HG02840 (cell line): ENCODE data around the gene EDAR.

Experiments used
- ATAC-seq: cut with Tn5 transposase; IDR thresholded peaks from one replicate; pipeline ENCODE4 v1.9.1; 2021; ENCODE audit warnings: mild to moderate bottlenecking, moderate library complexity, moderate number of reproducible peaks; ENCODE audit not compliant: unreplicated experiment, low FRiP score

EDAR gene

DNA sequence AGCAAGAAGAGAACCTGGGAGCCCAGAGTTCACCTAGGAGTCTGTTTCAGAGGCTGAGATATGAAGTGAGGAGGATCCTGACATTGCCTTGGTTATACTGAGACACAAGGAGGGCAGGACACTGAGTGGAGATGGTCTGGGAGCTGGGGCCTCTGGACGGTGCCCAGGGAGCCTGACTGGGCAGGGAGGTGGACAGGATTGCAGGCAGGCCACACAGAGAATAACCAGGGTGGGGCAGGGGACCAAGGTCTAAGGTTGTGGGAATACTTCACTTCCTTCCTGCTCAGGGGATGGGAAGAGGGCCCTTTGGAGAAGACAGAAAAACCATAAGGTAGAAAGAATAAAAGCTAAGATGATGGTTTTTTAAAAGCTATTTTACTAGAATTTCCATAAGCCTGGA, 18.7 kb downstream of the EDAR start:
- no peak for ATAC-seq

DNA sequence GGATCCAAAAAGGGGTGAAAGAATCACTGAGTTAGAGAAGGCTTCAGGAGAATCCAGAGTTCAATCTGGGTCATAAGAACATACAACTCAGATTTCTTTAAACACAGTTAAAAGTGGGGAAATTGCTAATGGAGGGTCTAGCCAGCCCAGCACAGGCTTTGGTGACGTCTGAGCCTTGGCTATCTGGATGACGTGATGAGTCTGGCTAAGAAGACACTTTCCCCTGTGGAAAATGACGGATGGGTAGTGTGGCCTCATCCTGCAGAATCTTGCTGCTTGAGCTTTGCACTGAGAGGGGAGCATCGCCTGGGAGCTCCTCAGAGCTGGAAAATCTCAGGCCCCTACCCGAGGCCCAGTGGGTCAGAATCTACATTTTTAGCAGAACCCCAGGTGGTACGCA, 19.2 kb downstream of the EDAR start:
- no peak for ATAC-seq

DNA sequence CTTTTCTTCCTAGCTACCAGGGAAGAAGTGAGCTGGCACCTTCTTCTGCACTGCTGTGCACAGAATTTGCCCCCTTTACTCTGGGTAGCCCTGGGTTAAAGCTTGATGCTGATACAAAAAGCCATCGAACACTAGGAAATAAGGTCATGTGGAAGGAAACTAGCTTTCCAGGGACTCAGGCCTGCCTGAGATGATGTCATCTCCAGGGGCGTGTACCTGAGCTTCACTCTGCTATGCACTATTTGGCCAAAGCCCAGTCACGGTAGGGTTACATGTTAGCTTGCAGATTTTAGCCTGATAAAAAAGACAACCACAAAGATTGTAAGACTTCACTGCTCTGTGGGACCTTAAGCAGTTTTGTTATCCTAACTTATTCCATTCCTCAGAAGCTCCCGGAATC, 20.4 kb downstream of the EDAR start:
- ATAC-seq: no peak

DNA sequence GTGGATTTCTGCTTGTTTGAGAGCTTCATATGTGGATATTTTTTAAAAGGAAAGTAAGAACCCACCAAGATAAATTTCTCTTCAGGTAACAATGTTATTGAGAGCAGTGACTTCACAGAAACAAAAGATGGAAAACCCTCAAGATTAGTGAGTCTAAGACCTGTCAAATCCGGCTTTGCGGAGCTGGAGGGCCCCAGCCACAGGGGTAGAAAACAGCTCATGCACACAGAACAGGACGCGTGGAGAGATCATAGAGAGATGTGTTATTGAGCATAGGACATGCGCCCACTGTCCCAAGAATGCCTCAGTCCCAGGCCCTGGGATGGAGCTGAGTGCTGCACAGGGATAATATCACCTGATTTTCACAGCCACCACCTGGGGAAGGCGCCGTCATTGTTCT, 21.3 kb downstream of the EDAR start:
- no peak for ATAC-seq

DNA sequence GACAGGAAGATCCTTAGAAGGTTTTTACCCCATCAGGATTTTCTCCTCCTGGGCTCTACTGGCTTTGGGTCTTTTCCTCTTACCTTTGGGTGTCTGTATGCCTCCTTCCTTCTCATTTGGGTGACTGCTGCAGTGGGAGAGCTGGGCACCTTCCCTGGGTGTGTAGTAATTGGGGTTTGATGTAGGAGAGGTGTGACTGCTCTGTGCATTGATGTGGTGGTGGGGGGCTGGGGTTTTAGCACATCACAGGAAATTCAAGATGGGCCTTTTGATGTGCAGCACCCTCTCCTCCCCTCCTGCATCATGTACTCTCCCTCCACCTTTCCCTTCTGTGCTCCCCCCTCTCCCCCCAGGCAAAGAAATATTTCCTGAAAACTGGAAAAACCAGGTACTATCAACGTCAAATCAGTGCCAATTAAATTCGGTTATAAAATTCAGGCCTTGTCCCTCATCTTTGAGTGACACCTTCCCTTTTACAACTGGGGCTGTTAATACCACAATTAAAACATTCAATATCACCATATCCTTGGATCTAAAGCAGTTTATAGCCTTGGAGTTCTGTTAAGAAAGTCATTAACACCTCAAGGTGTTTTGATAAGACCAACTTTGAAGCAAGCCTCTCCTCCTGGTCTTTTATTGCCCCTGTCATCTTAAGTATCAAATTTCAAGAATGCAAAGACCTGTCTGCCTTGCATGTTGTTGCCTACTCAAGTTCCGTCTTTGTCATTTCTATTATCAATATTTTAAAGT, 23.3 kb downstream of the EDAR start:
- ATAC-seq: no peak

DNA sequence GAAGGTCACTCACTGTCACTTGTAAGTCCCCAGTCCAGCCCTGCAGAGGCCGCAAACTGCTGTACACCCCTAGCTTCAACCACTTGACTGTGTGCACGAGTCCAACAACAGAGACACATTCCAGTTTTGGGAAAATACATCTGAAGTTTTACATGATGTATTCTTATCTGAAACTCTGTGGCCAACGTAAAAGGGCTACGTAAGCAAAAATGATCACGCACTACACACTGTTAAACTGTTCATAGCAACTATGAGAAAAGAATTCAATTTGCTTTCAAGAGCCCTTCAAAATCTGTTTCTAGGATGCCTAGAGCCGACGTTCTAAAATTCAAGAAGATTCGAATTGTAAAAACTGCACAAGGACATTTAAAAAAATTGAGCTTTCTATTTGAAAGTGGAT, 26.0 kb downstream of the EDAR start:
- ATAC-seq: no peak

DNA sequence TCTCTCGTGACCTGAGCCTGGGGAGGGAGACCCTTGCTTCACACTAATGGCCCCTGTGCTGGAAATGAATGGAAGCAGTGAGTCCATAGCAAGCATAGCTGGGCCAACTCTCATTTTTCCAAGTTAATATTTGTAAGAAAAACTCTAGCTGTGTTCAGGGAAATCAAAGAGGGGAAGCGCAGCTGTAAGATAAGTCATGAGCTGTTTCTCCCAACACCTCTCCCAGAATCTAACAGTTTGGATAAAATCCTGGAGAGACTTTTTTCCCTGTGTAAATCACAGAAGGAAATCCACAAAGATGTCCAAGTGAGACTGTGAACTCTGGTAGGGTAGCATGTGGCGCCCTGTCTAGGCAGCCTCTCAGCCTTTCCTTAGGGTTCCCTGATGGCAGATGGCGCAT, 27.2 kb downstream of the EDAR start:
- no peak for ATAC-seq

DNA sequence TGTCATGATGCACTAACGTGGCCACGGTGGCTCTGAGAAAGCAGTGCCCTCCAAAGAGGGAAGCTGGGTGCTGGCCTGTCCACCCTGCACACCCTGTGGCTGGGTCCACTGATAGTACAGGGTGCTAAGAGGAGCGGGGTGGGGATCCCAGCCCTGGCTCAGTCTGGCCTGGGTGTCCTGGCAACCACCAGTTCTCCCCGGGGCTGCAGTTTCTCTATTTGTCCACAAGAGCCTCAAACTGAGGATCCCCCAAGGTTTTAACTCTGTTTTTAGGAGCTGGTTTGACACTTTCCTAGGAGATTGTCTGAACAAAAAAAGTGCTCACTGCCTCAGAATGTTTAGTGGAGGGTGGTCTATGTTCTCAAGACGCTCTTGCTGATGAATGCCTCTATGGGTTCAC, 29.0 kb downstream of the EDAR start:
- no peak for ATAC-seq

DNA sequence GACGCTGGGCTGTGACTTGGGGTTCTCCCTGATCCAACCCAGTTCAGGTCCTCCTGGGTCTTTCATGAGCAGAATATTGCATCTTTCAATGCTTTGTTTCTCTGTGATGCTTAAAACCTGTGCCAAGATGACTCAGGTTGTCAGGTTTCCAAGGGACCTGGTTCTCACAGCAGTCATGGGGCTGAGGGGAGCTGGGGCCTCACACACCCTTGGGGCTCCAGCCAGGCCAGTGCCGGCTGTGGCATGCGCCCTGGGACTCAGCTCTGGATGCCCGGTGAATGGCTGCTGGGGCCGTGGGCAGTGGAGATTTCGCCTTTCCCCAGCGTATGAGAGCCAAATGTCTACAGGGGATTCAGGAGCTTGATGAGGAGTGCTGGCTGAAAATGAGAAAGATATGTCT, 29.6 kb downstream of the EDAR start:
- no peak for ATAC-seq

DNA sequence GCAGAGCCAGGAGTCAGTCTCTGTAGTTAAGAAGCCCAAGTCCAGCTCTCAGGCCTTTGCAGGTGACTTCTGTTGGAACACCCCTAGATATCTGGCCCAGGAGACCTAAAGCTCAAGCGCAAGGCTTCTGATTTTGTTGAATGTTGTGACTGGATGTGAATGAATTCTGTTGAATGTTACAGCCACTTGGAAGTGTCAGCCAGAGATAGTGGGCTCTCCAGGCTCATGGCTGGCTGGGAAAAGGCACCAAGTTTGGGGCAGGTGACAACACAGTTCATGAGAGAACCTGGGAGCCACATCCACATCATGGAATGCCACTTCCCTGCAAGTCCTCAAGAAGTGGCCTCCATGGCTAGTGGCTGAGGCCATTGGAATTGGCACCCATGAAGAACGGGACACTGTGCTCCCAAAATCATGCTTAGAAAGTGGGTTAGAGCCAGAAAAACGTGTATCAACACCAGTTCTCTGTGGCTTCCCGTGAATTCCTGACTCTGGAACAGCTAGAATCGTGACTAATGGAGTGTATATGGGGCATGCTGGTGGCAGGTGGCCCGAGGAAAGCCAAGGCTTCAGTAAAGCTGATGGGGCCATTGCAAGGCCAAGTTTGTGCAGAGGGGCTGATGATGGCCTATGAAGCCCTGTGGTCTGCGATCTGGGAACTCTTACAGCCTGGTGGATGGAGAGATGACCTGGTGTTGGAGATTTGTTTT, 30.2 kb downstream of the EDAR start:
- ATAC-seq: no peak

DNA sequence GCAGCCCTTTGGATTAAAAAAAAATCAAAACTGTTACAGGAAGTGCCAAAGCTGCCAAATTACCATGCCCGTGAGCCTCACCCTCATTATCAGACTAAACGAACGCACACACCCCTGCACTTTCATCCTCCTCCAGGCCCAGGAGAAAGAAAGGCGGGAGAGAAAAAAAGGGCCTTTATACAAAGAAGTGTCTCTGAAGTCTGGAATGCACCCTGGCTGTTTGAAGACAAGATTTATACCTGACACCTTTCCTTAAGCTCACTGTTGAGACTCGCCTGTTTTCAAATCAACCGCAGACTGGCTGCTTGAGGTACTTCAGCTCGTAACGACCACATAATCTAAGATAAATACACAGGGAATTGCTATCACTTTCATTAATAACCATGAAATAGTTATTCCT, 31.0 kb downstream of the EDAR start:
- ATAC-seq: no peak

DNA sequence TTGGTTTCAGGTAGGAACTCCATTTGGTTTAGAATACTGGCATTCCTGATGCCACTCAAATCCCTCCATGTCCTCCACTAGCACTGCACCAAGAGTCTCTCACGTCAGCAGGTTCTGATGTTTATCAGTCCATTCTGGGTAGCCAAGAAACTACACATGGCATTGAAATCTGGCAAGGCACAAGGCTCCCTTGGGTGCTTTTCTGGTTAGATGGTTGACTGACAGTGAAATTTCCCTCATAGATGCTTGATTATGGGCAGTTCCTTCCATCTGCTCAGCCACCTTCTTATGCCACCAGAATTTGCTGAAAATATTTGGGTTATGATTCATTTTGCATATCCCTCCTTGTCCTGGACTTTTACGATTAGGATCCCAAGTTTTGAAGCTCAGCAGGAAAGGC, 32.6 kb downstream of the EDAR start:
- ATAC-seq: no peak

DNA sequence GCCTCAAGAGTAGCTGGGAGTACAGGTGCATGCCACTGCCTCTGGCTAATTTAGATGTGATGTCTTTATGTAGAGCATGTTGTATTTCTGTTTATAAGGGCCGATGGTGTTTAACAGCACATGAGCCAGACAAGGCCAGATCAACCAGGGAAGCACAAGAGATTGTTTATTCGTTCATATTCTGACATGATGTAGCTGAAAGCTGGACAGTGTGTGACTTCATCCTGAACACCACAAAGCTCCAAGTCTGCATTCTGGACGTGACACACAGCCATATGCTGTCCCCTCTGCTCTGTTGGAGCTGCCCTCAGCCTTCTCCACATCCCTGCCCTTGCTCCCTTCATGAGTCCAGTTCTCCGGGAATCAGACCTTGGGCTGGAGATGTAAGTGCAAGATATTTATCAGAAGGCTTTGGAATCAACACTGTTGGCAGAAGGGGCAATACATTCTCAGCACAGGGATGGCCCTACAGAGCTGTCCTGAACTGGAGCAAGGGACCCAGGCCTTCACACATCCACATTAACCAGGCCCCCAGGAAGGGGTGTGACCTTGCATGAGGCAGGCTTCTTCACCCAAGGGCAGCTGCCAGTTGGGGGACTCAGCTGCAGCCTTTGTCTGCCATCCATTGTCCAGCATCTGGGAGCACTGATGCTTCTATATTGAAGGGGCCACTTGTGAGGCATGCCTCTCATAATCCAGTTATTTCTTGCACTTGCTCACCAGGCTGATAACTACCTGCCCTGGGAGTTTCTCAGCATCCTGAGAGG, 38.5 kb downstream of the EDAR start:
- no peak for ATAC-seq

DNA sequence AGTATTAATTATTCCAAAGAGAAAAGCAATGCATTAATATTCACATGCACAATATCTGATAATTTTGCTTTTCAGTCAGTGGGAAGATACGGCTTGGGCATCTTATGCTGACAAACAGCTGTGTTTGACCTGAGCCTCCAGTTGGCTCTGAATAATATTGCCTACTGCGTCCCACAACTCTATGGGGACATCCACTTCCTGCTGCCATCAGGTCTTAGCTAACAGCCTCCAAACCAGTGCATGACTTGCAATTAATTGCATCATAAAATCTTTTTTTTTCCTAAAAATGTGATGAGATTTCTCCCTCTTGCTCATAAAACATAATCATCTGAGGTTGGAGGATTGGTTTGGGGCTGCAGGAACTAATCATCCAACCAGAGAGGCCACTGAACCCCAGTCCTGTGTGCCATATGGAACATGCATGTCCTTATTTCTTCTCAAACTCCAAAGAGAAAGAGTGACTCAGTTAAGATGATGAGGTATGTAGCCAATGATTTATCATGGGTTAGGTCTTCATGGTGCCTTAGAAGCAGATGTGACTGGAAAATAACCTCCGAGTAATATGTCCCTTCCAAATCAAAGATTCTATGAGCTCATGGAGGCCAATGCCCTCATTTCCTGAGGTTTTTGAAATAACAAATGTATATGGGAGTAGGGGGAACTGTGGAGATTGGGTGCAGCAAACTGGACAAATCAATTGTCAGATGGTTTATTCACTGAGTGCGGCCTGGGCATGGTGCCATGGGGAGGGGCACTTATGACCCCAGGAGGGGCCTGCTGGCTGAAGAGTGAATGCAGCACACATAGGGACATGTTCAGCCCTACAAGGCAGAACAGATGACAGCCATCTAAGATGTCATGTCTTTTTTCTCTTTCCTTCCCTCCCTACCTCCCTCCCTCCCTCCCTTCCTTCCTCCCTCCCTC, 39.4 kb downstream of the EDAR start:
- ATAC-seq: no peak

DNA sequence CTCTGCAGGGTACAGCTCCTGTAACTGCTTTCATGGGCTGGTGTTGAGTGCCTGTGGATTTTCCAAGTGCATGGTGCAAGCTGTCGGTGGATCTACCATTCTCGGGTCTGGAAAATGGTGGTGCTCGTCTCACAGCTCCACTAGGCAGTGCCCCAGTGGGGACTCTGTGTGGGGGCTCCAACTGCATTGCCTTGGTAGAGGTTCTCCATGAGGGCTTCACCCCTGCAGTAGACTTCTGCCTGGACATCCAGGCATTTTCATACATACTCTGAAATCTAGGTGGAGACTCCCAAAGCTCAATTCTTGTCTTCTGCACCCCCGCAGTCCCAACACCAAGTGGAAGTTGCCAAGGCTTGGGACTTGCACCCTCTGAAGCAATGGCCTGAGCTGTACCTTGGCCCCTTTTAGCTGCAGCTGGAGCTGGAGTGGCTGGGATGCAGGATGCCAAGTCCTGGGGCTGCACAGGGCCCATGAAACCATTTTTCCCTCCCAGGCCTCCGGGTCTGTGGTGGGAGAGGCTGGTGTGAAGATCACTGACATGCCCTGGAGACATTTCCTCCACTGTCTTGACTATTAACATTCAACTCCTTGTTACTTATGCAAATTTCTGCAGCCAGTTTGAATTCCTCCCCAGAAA, 41.6 kb downstream of the EDAR start:
- no peak for ATAC-seq

DNA sequence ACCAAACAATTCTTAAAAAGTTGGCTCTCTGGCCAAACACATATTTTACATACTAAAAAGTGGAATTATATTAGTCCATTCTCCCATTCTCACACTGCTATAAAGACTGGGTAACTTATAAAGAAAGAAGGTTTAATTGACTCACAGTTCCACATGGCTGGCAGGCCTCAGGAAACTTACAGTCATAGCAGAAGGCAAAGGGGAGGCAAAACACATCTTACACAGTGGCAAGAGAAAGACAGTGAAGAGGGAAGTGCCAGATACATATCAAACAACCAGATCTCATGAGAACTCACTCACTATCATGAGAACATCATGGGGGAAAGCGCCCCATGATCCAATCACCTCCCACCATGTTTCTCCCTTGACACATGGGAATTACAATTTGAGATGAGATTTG, 42.6 kb downstream of the EDAR start:
- ATAC-seq: no peak

DNA sequence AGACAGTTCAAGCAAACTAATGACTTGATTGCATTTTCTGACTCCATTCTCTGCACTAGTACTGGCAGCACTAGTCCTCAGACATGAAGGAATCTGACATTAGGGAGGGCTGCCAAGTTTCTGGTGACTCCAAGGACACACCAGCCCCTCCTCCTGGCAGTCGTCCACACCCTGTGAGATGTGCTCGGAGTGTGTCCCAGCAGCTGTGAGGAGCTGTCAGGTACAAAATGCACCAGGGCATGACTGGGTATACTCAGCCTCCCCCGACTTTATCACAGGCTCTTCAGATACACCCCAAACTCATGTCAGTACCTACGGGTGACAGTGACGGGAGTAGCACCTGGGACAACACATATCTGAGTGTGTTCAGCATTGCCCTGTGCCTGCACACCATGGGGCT, 43.1 kb downstream of the EDAR start:
- ATAC-seq: no peak

DNA sequence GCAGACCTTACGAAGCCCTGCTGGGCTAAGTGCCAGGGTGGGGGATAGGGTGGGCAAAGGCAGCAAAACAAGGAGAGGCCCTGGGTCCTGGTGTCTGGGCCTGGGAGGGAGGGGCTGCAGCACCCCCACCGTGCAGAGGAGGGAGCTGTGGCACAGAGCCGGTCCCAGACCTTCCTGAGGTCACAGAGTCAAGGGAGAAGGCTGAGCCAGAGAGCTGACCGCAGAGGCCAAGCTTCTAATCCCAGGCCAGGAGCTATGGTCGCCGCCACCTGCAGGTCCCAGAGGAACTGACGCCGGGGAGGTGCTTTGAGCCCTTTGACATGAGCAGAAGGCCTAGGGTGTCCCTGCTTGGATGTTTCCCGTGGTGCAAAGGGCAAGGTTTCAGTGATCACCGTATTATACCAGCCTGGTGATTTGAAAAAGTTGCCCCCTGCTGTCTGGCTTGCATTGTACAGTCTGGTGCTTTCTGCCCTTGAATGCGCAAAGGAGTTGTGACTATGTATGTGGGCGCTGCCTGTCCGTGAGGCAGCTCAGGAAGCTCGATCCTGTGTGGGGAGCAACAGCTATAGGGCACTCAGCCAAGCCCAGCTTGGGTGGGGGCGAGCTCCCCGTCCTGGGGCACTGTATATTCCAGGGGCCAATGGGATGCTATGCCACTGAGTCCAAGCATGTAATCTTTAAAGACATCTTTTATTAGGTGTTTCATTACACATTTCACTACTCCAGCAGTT, 44.3 kb downstream of the EDAR start:
- no peak for ATAC-seq

DNA sequence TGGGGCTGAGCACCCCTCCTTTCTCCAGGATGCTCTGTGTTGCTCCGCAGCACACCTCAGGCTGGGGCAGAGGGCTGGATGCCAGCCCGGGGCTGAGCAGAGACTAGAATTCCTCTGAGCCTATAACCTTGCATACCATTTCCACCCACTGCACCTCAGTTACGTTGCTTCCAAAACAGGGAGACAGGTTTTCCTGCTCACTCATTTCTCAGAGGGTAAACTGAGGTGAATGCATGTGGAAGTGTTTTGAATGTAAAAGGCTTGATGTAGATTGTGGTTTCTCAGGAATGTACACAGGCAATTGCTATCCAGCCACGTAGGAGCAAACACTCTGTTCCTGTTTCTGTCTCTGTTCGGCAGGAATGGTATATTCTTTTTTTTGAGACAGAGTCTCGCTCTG, 45.3 kb downstream of the EDAR start:
- no peak for ATAC-seq
